ENCODE data around the gene KRT74. TPM values are rescaled to one million over a fixed set of nuclear protein-coding genes. Genes with fewer than 3 reads are reported as not detected.

The KRT74 gene
- total RNA-seq, 1 donor from 2014 or later: not detected

GRCh38 chr12:52519387-52519703, 54.3 kb downstream of the KRT74 start:
- Mint-ChIP-seq H3K4me1 (ENCODE audit: unreplicated experiment) (no peaks in the 10 kb centered on the region), H3K9me3 (ENCODE audit: unreplicated experiment) (no peaks in the 10 kb centered on the region), H3K27ac (ENCODE audit: unreplicated experiment) (no peak overlapping the region), H3K36me3 (ENCODE audit: low read depth, unreplicated experiment) (no peaks in the 10 kb centered on the region), H3K27me3 (ENCODE audit: unreplicated experiment) (no peaks in the 10 kb centered on the region), H3K4me3 (ENCODE audit: unreplicated experiment) (no peak overlapping the region)
- no peak for TF ChIP-seq CTCF (IDR thresholded peaks at IDR 0.05; ENCODE audit: unreplicated experiment)
- DNase-seq (ENCODE audit: low spot score): no peak

DNA sequence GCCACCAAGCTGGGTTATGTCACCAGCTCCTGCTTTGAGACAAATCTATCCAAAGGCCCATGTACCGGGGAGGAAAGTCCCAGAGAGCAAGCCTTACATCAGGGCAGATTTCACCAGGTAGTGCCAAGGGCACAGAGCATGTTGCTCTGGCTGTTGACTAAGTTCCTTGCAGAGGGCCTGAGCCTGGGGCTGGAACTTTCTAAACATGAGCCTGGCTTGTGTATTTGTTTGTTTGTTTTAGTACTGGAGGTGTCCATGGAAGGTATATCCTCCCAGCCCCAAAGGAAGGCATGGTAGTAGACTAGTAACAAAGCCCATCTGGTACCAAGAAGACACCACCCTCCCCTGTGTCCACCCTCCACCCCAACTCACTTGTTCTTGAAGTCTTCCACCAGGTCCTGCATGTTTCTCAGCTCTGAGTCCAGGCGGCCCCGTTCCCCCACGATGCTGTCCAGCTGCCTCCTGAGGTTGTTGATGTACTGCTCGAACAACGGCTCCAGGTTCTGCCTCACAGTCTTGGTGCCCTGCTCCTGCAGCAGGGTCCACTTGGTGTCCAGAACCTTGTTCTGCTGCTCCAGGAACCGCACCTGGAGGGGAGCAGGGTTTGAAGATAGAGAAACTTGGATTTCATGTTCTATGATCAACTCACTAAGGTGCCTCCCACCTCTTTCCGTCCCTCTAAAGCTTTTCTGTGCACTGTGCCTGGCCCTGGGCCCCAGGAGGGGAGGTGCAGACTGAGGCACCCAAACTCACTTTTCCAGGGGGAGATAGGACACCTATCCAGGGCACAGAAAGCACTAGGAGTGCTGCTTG, 54.9 kb downstream of the KRT74 start:
- Mint-ChIP-seq H3K9me3 (ENCODE audit: unreplicated experiment) (no peaks in the 10 kb centered on the region), H3K4me1 (ENCODE audit: unreplicated experiment) (no peaks in the 10 kb centered on the region), H3K36me3 (ENCODE audit: low read depth, unreplicated experiment) (no peaks in the 10 kb centered on the region), H3K4me3 (ENCODE audit: unreplicated experiment) (no peak overlapping the region), H3K27me3 (ENCODE audit: unreplicated experiment) (no peaks in the 10 kb centered on the region), H3K27ac (ENCODE audit: unreplicated experiment) (no peak overlapping the region)
- DNase-seq (ENCODE audit: low spot score): no peak
- no peak for TF ChIP-seq CTCF (IDR thresholded peaks at IDR 0.05; ENCODE audit: unreplicated experiment)

GRCh38 chr12:52517888-52518287, 55.8 kb downstream of the KRT74 start:
- H3K4me1 Mint-ChIP-seq (ENCODE audit: unreplicated experiment): no peaks in the 10 kb centered on the region

GRCh38 chr12:52517005-52517835, 56.4 kb downstream of the KRT74 start:
- H3K4me1 Mint-ChIP-seq (ENCODE audit: unreplicated experiment): no peaks in the 10 kb centered on the region
- TF ChIP-seq CTCF (IDR thresholded peaks at IDR 0.05; ENCODE audit: unreplicated experiment): no peak
- no peak overlapping the region for H3K4me3 Mint-ChIP-seq (ENCODE audit: unreplicated experiment)
- no peak for DNase-seq (ENCODE audit: low spot score)
- no peaks in the 10 kb centered on the region for H3K9me3 Mint-ChIP-seq (ENCODE audit: unreplicated experiment)
- no peaks in the 10 kb centered on the region for H3K36me3 Mint-ChIP-seq (ENCODE audit: low read depth, unreplicated experiment)
- no peak overlapping the region for H3K27ac Mint-ChIP-seq (ENCODE audit: unreplicated experiment)
- no peaks in the 10 kb centered on the region for H3K27me3 Mint-ChIP-seq (ENCODE audit: unreplicated experiment)

More at GRCh38 chr12:52517888-52518287, 55.8 kb downstream of the KRT74 start:
- Mint-ChIP-seq H3K9me3 (ENCODE audit: unreplicated experiment) (no peaks in the 10 kb centered on the region), H3K27ac (ENCODE audit: unreplicated experiment) (no peak overlapping the region), H3K27me3 (ENCODE audit: unreplicated experiment) (no peaks in the 10 kb centered on the region), H3K36me3 (ENCODE audit: low read depth, unreplicated experiment) (no peaks in the 10 kb centered on the region), H3K4me3 (ENCODE audit: unreplicated experiment) (no peak overlapping the region)
- TF ChIP-seq CTCF (IDR thresholded peaks at IDR 0.05; ENCODE audit: unreplicated experiment): no peak
- no peak for DNase-seq (ENCODE audit: low spot score)

Data from endothelial cell (in vitro differentiated cells).